ENCODE data around the gene CARD16. TPM values are rescaled to one million over a fixed set of nuclear protein-coding genes. Genes with fewer than 3 reads are reported as not detected.
"Not testable (repeated sequence)": the region's sequence is repeated elsewhere in the genome, so short reads cannot be mapped to it uniquely, and the experiment has no call there.

Gene CARD16
- total RNA-seq, 1 donor from 2014 or later: 4.2 TPM

DNA sequence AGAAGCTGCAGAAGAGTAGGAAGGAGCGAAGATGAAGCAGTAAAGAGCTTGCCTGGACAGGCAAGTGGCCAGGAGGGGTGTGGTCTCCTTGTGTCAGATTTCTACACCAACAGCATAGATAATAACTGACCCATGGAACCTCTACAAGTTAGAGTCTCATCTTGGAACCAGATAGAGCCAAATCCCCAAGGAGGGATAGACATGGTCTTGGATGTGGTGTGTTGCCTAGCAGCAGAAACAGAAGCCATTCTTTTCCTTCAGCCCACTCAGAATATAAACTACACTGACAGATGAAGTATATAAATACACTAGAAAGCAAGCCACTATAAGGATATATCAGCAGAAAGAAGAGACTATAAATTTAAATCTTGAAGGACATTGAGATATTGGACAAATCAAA, 4.3 kb upstream of the CARD16 start:
- Histone ChIP-seq H3K4me1 (ENCODE audit: control insufficient read depth in 3 of 3, insufficient read depth in 3 of 3, low read length in 3 of 3) (peaks cover 0 to 3% (median 0%) of the 10 kb centered on the region in 3 donors), H3K27me3 (ENCODE audit: control insufficient read depth in 3 of 3, insufficient read depth in 3 of 3, low read length in 3 of 3) (no peaks in the 10 kb centered on the region)

GRCh38 chr11:105046898-105047579, 1.9 kb upstream of the CARD16 start:
- H3K9ac ChIP-seq (ENCODE audit: low read depth in 1 of 3, low read length in 3 of 3): no peak overlapping the region
- no peaks in the 10 kb centered on the region for H3K9me3 ChIP-seq (ENCODE audit: control insufficient read depth in 3 of 3, low read length in 3 of 3)
- H3K4me3 ChIP-seq (ENCODE audit: low read length in 3 of 3): no peak overlapping the region
- H3K4me1 ChIP-seq (ENCODE audit: control insufficient read depth in 3 of 3, insufficient read depth in 3 of 3, low read length in 3 of 3): peaks cover 0 to 3% (median 0%) of the 10 kb centered on the region in 3 donors
- peak overlapping the region; percentile 4 for H3K27ac ChIP-seq (ENCODE audit: low read depth, low read length)
- no peaks in the 10 kb centered on the region for H3K36me3 ChIP-seq (ENCODE audit: control insufficient read depth in 3 of 3, insufficient read depth in 3 of 3, low read length in 3 of 3)
- no peaks in the 10 kb centered on the region for H3K27me3 ChIP-seq (ENCODE audit: control insufficient read depth in 3 of 3, insufficient read depth in 3 of 3, low read length in 3 of 3)

More for the DNA sequence above, 4.3 kb upstream of the CARD16 start:
- H3K4me3 ChIP-seq (ENCODE audit: low read length in 3 of 3): no peak overlapping the region
- H3K9ac ChIP-seq (ENCODE audit: low read depth in 1 of 3, low read length in 3 of 3): no peak overlapping the region
- H3K27ac ChIP-seq (ENCODE audit: low read depth, low read length): no peak overlapping the region
- no peaks in the 10 kb centered on the region for H3K9me3 ChIP-seq (ENCODE audit: control insufficient read depth in 3 of 3, low read length in 3 of 3)
- H3K36me3 ChIP-seq (ENCODE audit: control insufficient read depth in 3 of 3, insufficient read depth in 3 of 3, low read length in 3 of 3): no peaks in the 10 kb centered on the region

DNA sequence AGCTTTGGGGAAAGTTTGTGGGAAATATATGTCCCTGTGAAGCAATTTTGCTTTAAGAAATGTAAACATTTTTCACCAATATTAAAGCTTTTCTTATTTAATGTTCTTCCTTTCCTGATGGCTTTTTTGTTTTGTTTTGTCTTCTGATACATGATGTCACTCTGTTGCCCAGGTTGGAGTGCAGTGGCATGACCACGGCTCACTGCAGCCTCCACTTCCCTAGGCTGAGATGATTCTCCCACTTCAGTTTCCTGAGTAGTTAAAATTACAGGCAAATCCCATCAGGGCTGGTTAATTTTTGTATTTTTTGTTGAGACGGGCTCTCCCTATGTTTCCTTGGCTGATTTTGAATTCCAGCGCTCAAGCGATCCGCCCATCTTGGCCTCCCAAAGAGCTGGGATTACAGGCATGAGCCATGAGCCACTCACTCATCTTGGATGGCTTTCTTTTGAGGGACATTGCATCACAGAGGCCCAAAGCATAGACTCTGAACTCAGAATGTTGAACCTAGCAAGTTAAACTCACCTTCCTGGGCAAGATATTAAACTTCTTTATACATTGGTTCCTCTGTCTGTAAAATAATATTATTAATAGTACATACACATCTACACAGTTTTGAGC, 651 bp upstream of the CARD16 start:
- Histone ChIP-seq H3K36me3 (ENCODE audit: control insufficient read depth in 3 of 3, insufficient read depth in 3 of 3, low read length in 3 of 3) (no peaks in the 10 kb centered on the region), H3K27ac (ENCODE audit: low read depth, low read length) (peak overlapping the region; percentile 64), H3K27me3 (ENCODE audit: control insufficient read depth in 3 of 3, insufficient read depth in 3 of 3, low read length in 3 of 3) (no peaks in the 10 kb centered on the region), H3K9me3 (ENCODE audit: control insufficient read depth in 3 of 3, low read length in 3 of 3) (no peaks in the 10 kb centered on the region), H3K4me3 (ENCODE audit: low read length in 3 of 3) (peak overlapping the region in 1 of 3 donors; percentile 59), H3K9ac (ENCODE audit: low read depth in 1 of 3, low read length in 3 of 3) (no peak overlapping the region), H3K4me1 (ENCODE audit: control insufficient read depth in 3 of 3, insufficient read depth in 3 of 3, low read length in 3 of 3) (peaks cover 0 to 3% (median 0%) of the 10 kb centered on the region in 3 donors)

DNA sequence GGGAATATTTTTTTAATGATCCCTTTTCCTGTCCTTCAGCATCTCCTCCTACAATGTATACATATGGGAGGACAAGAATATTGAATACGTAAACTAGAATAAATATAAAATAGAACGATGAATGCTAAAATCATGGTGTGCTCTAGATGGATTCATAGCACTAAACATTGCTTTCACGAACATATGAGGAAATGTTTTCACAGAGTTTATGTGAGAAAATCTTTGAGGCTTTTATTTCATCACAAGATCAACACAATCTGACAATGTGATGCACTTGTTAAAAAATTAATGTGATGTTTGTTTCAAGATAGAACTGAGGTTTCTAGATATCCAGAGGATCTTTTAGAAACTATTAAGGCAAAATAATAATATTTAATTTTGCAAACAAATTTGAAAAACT, 3.0 kb downstream of the CARD16 start:
- no peak overlapping the region for H3K4me3 ChIP-seq (ENCODE audit: low read length in 3 of 3)

GRCh38 chr11:105040703-105041102, 4.4 kb downstream of the CARD16 start:
- Histone ChIP-seq H3K4me3 (ENCODE audit: low read length in 3 of 3) (no peak overlapping the region), H3K36me3 (ENCODE audit: control insufficient read depth in 3 of 3, insufficient read depth in 3 of 3, low read length in 3 of 3) (no peaks in the 10 kb centered on the region), H3K27ac (ENCODE audit: low read depth, low read length) (no peak overlapping the region), H3K4me1 (ENCODE audit: control insufficient read depth in 3 of 3, insufficient read depth in 3 of 3, low read length in 3 of 3) (peaks cover 0 to 3% (median 0%) of the 10 kb centered on the region in 3 donors), H3K9ac (ENCODE audit: low read depth in 1 of 3, low read length in 3 of 3) (no peak overlapping the region), H3K9me3 (ENCODE audit: control insufficient read depth in 3 of 3, low read length in 3 of 3) (no peaks in the 10 kb centered on the region), H3K27me3 (ENCODE audit: control insufficient read depth in 3 of 3, insufficient read depth in 3 of 3, low read length in 3 of 3) (no peaks in the 10 kb centered on the region)

More for the DNA sequence above, 3.0 kb downstream of the CARD16 start:
- Histone ChIP-seq H3K27ac (ENCODE audit: low read depth, low read length) (no peak overlapping the region), H3K4me1 (ENCODE audit: control insufficient read depth in 3 of 3, insufficient read depth in 3 of 3, low read length in 3 of 3) (peaks cover 0 to 3% (median 0%) of the 10 kb centered on the region in 3 donors), H3K9ac (ENCODE audit: low read depth in 1 of 3, low read length in 3 of 3) (no peak overlapping the region), H3K27me3 (ENCODE audit: control insufficient read depth in 3 of 3, insufficient read depth in 3 of 3, low read length in 3 of 3) (no peaks in the 10 kb centered on the region), H3K9me3 (ENCODE audit: control insufficient read depth in 3 of 3, low read length in 3 of 3) (no peaks in the 10 kb centered on the region), H3K36me3 (ENCODE audit: control insufficient read depth in 3 of 3, insufficient read depth in 3 of 3, low read length in 3 of 3) (no peaks in the 10 kb centered on the region)

DNA sequence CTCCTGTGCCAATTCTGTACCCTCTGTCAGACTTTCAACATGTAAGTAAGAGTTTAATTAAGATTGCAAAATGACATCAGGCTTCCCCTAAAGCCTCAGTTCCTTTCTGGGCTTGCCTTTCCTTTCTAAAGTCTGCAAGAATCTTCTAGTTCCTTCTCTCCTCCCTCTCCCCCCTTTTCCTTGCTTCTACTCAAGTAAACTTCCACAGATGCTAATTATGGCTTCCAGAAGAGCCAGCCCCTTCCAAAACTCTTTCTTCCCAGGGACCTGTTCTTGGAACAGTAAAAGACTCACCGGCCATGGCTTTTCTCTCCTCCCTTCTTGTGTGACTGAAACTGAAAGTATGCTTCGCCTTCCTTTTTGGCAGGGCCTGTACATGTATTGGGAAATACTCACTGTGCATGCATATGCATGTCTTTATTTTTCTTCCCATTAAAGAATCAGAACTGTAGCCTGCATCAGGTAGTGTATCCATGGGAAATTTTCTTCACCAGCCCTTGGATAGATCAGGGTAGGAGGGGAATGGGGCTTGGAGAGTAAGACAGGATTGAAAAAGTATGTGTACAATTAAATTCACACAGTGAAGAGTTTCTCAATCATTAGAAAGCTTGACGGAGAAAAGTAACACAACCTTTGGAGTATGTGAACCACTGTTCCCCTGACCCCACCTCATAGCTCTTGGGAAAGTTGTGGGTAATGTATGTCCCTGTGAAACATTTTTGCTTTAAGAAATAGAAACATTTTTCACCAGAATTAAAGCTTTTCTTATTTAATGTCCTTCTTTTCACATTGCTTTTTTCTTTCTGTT, 10.1 kb downstream of the CARD16 start, which contains the start of gene CASP1:
Gene CASP1, minus strand, starts transcription at position 332 of the 808 bp plus-strand sequence. Its CDS starts 31 bp downstream, at position 301.
- Histone ChIP-seq H3K9me3 (ENCODE audit: control insufficient read depth in 3 of 3, low read length in 3 of 3) (no peaks in the 10 kb centered on the region), H3K9ac (ENCODE audit: low read depth in 1 of 3, low read length in 3 of 3) (peak within 1 kb of the TSS in 2 of 3 donors; percentile 9 to 75), H3K27ac (ENCODE audit: low read depth, low read length) (peak within 1 kb of the TSS; percentile 69), H3K4me1 (ENCODE audit: control insufficient read depth in 3 of 3, insufficient read depth in 3 of 3, low read length in 3 of 3) (peaks cover 0 to 4% (median 3%) of the 10 kb centered on the region in 3 donors), H3K27me3 (ENCODE audit: control insufficient read depth in 3 of 3, insufficient read depth in 3 of 3, low read length in 3 of 3) (no peaks in the 10 kb centered on the region), H3K36me3 (ENCODE audit: control insufficient read depth in 3 of 3, insufficient read depth in 3 of 3, low read length in 3 of 3) (no peaks in the 10 kb centered on the region), H3K4me3 (ENCODE audit: low read length in 3 of 3) (peak within 1 kb of the TSS; percentile 45 to 65 (median 49))

GRCh38 chr11:105034388-105034787, 10.7 kb downstream of the CARD16 start:
- not testable (repeated sequence) for H3K4me1 ChIP-seq (ENCODE audit: control insufficient read depth in 3 of 3, insufficient read depth in 3 of 3, low read length in 3 of 3); H3K36me3 ChIP-seq (ENCODE audit: control insufficient read depth in 3 of 3, insufficient read depth in 3 of 3, low read length in 3 of 3); H3K9ac ChIP-seq (ENCODE audit: low read depth in 1 of 3, low read length in 3 of 3); H3K27me3 ChIP-seq (ENCODE audit: control insufficient read depth in 3 of 3, insufficient read depth in 3 of 3, low read length in 3 of 3); H3K9me3 ChIP-seq (ENCODE audit: control insufficient read depth in 3 of 3, low read length in 3 of 3)
- Histone ChIP-seq H3K27ac (ENCODE audit: low read depth, low read length) (peak overlapping the region; percentile 69), H3K4me3 (ENCODE audit: low read length in 3 of 3) (peak overlapping the region; percentile 45 to 65 (median 49))

- no peak overlapping the region for H3K9ac ChIP-seq (ENCODE audit: low read depth in 1 of 3, low read length in 3 of 3)
- H3K9me3 ChIP-seq (ENCODE audit: control insufficient read depth in 3 of 3, low read length in 3 of 3): no peaks in the 10 kb centered on the region
- no peak overlapping the region for H3K27ac ChIP-seq (ENCODE audit: low read depth, low read length)
- H3K27me3 ChIP-seq (ENCODE audit: control insufficient read depth in 3 of 3, insufficient read depth in 3 of 3, low read length in 3 of 3): no peaks in the 10 kb centered on the region
- peaks cover 0 to 4% (median 3%) of the 10 kb centered on the region in 3 donors for H3K4me1 ChIP-seq (ENCODE audit: control insufficient read depth in 3 of 3, insufficient read depth in 3 of 3, low read length in 3 of 3)
- peak overlapping the region in 2 of 3 donors; percentile 34 to 49 for H3K4me3 ChIP-seq (ENCODE audit: low read length in 3 of 3)
- no peaks in the 10 kb centered on the region for H3K36me3 ChIP-seq (ENCODE audit: control insufficient read depth in 3 of 3, insufficient read depth in 3 of 3, low read length in 3 of 3)
These were observed 11.4 kb downstream of the CARD16 start for GRCh38 chr11:105033781-105034180.

DNA sequence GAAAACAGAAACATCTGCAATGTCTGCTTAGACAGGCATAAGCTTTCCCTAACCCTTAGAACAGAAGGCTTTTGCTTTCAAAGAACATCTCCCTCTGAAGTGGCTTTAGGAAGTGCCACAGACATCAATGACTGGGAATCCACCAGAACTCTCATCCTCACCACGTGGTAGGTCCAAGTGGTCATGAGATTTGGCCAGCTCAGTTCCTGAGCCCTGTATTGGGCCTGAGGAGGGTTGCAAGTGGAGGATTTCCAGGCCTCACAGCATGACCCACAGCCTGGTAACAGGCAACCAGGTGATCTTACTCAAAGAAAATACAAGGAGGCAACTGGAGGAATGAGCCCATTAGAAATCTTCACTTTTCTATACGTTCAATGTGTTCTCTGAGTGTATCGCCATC, 11.8 kb downstream of the CARD16 start:
- Histone ChIP-seq H3K36me3 (ENCODE audit: control insufficient read depth in 3 of 3, insufficient read depth in 3 of 3, low read length in 3 of 3) (no peaks in the 10 kb centered on the region), H3K9ac (ENCODE audit: low read depth in 1 of 3, low read length in 3 of 3) (no peak overlapping the region), H3K27me3 (ENCODE audit: control insufficient read depth in 3 of 3, insufficient read depth in 3 of 3, low read length in 3 of 3) (no peaks in the 10 kb centered on the region), H3K4me3 (ENCODE audit: low read length in 3 of 3) (peak overlapping the region in 1 of 3 donors; percentile 34), H3K27ac (ENCODE audit: low read depth, low read length) (no peak overlapping the region), H3K9me3 (ENCODE audit: control insufficient read depth in 3 of 3, low read length in 3 of 3) (no peaks in the 10 kb centered on the region), H3K4me1 (ENCODE audit: control insufficient read depth in 3 of 3, insufficient read depth in 3 of 3, low read length in 3 of 3) (peaks cover 0 to 4% (median 3%) of the 10 kb centered on the region in 3 donors)

Data from skeletal muscle tissue (tissue), 4 donors.